Fibroblast of the aortic adventitia (primary cell): ENCODE data around the gene GALNT2. TPM values are rescaled to one million over a fixed set of nuclear protein-coding genes. Genes with fewer than 3 reads are reported as not detected.

ENCODE experiments used
- DNase-seq: peaks from one replicate; pipeline ENCODE4 v3.0.0-alpha.2; 2010; ENCODE audit warnings: low read depth
- H3K4me3 ChIP-seq: 2 replicates; pipeline ENCODE4 v1.5.1; 2011; ENCODE audit warnings: low read depth, mild to moderate bottlenecking, control low read depth, low read length, moderate library complexity
- CTCF ChIP-seq: IDR thresholded peaks from 2 replicates; pipeline ENCODE4 v1.5.1; 2011; ENCODE audit warnings: mild to moderate bottlenecking, low read length, control low read depth, inconsistent platforms; ENCODE audit not compliant: insufficient read depth
- total RNA-seq: library from RNA; depleted of rRNA; stranded (reverse); fragments of >200 nt; gene quantifications from 2 replicates; pipeline ENCODE4 v1.2.3, GENCODE V29; 2012; ENCODE audit warnings: low replicate concordance

Gene GALNT2
- total RNA-seq, 1 donor: 68.1 TPM

- TF ChIP-seq CTCF: no peak
- no peak for DNase-seq
Measured at GRCh38 chr1:230107941-230108340, 40.9 kb downstream of the GALNT2 start.

GRCh38 chr1:230108580-230108979, 41.5 kb downstream of the GALNT2 start:
- no peak for DNase-seq
- H3K4me3 ChIP-seq: no peak overlapping the region
- TF ChIP-seq CTCF: no peak

More at GRCh38 chr1:230107941-230108340, 40.9 kb downstream of the GALNT2 start:
- H3K4me3 ChIP-seq: no peak overlapping the region

DNA sequence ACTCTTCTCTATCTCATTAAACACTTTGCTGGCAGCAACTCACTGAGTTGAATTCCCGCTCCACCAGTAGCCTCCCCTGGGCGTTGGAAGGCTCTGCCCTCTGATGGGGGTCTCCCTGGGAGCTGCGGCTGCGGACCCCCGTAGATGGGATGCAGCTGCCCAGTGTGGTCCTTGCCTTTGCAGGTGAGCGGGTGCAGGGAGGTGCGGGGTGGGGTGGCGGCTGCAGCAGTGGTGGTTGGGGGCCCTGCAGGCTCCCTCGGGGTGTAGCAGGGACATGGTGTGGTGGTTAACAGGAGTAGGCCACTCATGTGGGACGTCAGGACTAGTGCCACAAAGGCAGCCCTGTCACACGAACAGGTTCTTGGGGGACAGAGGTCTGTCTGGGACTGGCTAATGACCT, 42.0 kb downstream of the GALNT2 start:
- TF ChIP-seq CTCF: no peak
- no peak overlapping the region for H3K4me3 ChIP-seq
- no peak for DNase-seq

DNA sequence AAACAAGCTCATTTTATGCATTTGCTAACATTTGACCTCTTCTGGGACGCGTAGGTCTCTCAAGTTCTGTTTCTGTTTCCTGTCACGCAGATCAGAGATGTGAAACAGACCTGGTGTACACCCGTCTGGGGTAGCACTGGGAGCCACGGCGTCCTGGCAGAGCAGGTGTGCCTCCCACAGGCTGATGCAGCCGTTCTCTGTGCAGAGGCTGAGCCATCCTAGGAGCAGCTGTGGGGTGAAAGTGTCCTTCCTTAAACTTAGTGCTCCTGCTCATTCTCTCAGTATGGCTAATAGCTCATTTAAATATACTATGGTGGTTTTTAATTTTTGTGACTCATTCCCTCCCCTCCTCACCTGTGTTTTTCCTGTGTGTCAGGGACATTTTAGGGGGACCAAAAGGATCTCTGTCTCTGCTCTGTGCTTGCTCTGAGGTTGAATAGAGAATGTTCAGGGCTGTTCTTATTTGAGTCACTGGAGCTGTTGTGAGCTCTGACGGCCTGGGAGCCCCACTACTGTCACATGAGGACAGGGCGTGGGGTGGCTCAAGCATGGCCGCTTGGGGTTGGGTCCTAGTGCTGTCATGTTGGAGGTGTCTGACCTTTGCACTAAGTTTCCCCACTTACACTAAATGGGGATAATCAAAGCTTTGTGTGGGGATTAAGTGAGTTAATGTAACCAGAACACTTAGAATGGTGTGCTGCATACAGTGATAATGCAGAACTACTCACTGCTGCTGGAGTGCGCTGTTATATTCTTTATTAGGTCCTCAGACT, 43.0 kb downstream of the GALNT2 start:
- H3K4me3 ChIP-seq: no peak overlapping the region
- no peak for TF ChIP-seq CTCF
- no peak for DNase-seq

- TF ChIP-seq CTCF: no peak
- DNase-seq: no peak
- no peak overlapping the region for H3K4me3 ChIP-seq
Measured at GRCh38 chr1:230110971-230111370, 43.9 kb downstream of the GALNT2 start.

DNA sequence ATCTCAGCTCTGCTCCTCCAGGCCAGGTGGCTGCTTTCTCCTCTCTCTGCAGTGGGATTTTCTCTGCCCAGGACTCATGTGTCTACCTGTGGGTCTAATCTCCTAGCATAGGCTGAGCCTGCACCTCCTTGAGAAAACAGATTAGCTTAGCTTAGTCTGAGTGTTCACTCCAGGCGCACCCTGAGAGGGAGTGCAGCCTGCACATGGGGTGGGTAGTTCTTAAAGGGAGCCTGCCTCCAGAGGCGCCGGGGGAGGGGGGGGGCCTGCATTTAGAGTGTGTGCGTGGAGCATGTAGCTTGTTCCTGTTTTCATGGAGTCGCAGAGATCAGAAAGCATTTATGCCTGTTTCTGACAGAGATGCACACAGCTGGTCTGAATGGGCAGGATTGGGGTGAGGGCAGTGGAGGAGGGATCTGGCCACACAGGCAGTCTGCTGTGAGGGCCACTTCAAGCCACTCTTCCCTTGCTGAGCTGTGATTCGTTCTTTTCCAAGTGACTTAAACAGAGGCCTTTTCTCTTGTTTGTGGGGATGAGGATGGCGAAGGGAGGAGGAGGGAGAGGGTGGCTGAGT, 45.2 kb downstream of the GALNT2 start:
- DNase-seq: no peak
- no peak for TF ChIP-seq CTCF
- no peak overlapping the region for H3K4me3 ChIP-seq
